Hematopoietic multipotent progenitor cell (in vitro differentiated cells): ENCODE data around the gene GRK5. TPM values are rescaled to one million over a fixed set of nuclear protein-coding genes. Genes with fewer than 3 reads are reported as not detected.
A peak's percentile ranks its signal among the peaks of the same experiment; 100 is the strongest.

Experiments used
- DNase-seq, 3 donors: peaks; one replicate each; pipeline ENCODE4 v3.0.0-alpha.2; 2011 to 2015; ENCODE audit warnings: low read depth in 2 of 3, low spot score in 2 of 3
- total RNA-seq: library from RNA; depleted of rRNA; stranded (reverse); fragments of >200 nt; gene quantifications from one replicate; pipeline ENCODE4 v1.2.3, GENCODE V29; 2012

GRK5 gene
- total RNA-seq, 1 donor: 2.2 TPM

- DNase-seq: no peak
Measured at GRCh38 chr10:119393845-119394244, 186.5 kb downstream of the GRK5 start.

- no peak for DNase-seq
Measured at GRCh38 chr10:119394657-119395279, 187.4 kb downstream of the GRK5 start.

- DNase-seq: peak in 2 of 3 donors; percentile 56 to 72
Measured at GRCh38 chr10:119395280-119396007, 188.1 kb downstream of the GRK5 start.

- peak in 2 of 3 donors; percentile 20 to 31 for DNase-seq
Measured at GRCh38 chr10:119396008-119396708, 188.8 kb downstream of the GRK5 start.

- no peak for DNase-seq
Measured at GRCh38 chr10:119396709-119397071, 189.3 kb downstream of the GRK5 start.

GRCh38 chr10:119397416-119397815 is 190.0 kb downstream of the GRK5 start:
- DNase-seq: no peak

GRCh38 chr10:119398996-119399395 is 191.6 kb downstream of the GRK5 start:
- no peak for DNase-seq

GRCh38 chr10:119399466-119399865 is 192.1 kb downstream of the GRK5 start:
- DNase-seq: no peak

GRCh38 chr10:119401671-119402395 is 194.5 kb downstream of the GRK5 start:
- DNase-seq: peak in 2 of 3 donors; percentile 32 to 36

- DNase-seq: peak in 1 of 3 donors; percentile 28
Measured at GRCh38 chr10:119403921-119404320, 196.6 kb downstream of the GRK5 start.

- peak in 1 of 3 donors; percentile 40 for DNase-seq
Measured at GRCh38 chr10:119404719-119405519, 197.5 kb downstream of the GRK5 start.

GRCh38 chr10:119405520-119405807 is 198.1 kb downstream of the GRK5 start:
- no peak for DNase-seq

- no peak for DNase-seq
Measured at GRCh38 chr10:119406137-119406536, 198.8 kb downstream of the GRK5 start.

GRCh38 chr10:119406601-119407253 is 199.4 kb downstream of the GRK5 start:
- no peak for DNase-seq

GRCh38 chr10:119407254-119407777 is 199.9 kb downstream of the GRK5 start:
- DNase-seq: no peak

GRCh38 chr10:119408072-119408471 is 200.7 kb downstream of the GRK5 start:
- no peak for DNase-seq

GRCh38 chr10:119408969-119409371 is 201.6 kb downstream of the GRK5 start:
- DNase-seq: no peak

- DNase-seq: no peak
Measured at GRCh38 chr10:119409385-119409784, 202.0 kb downstream of the GRK5 start.

- DNase-seq: no peak
Measured at GRCh38 chr10:119409906-119410305, 202.5 kb downstream of the GRK5 start.
